CD4-positive, alpha-beta T cell treated with Interleukin-10 for 1 hour (primary cell): ENCODE data around the gene NRN1.
"Not testable (repeated sequence)": the region's sequence is repeated elsewhere in the genome, so short reads cannot be mapped to it uniquely, and the experiment has no call there.

Experiments
- DNase-seq: peaks from one replicate; pipeline ENCODE4 v3.0.0-alpha.2; 2020

The NRN1 gene, protein sequence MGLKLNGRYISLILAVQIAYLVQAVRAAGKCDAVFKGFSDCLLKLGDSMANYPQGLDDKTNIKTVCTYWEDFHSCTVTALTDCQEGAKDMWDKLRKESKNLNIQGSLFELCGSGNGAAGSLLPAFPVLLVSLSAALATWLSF

GRCh38 chr6:6006428-6007365 is at the start of gene NRN1:
Gene NRN1, minus strand, starts transcription at chr6:6006925. Its CDS starts 176 bp downstream, at chr6:6006749.
- DNase-seq, result no peak

- no peak for DNase-seq
Measured at GRCh38 chr6:6052216-6052615, 45.5 kb upstream of the NRN1 start.

DNA sequence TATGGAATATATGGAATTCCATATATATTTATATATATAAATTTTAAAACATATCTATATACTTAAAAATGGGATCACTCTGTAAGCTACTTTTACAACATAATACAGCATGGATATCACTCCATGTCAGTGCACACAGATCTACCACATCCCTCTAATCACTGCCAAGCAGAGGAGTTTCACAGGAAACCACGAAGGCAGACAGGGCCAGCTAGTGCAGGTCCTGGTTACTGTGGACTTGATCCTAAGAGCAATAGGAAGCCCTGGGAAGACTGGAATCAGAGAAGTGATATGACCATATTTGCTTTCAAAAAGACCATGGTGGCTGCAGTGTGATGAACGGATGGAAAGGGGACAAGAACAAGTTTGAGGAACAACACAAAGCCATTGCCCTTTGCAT is 40.0 kb upstream of the NRN1 start:
- DNase-seq, result no peak

- no peak for DNase-seq
Measured at GRCh38 chr6:6039946-6040509, 33.3 kb upstream of the NRN1 start.

DNA sequence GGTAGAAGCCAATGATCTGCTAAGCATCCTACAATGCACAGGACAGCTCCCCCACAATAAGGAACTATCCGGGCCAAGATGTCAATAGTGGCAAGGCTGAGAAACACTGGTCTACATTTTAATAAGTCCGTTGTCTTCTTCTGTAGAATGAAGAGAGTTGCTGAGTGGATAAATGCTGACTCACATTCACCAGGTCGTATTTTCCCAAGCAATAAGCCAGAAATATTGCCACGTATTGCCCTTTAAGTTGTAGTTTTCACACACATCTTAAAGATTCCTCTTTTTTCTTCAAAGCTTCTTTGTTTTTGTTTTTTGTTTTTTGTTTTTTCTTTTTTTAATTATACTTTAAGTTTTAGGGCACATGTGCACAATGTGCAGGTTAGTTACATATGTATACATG is 30.5 kb upstream of the NRN1 start:
- DNase-seq, result no peak

DNA sequence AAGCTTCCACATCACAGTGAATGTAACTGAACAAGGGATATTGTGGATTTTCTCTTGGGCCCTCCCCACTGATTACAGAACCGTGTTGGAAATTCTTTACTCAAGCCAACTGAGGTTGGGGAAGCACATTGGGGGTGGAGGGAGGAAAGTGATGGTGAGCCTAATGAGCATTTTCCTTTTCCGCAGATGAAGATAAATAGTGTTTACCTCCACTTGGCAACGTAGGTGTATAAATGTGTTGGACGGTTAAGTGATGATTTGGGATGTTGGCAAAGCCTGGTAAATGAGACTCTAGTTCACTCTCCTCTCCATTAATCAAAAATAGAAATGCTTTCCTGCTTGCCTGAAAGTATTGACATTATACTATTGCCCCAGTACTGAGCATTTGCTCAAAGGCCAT is 27.1 kb upstream of the NRN1 start:
- no peak for DNase-seq

GRCh38 chr6:6026513-6027205 is 19.9 kb upstream of the NRN1 start:
- no peak for DNase-seq

GRCh38 chr6:6025736-6026135 is 19.0 kb upstream of the NRN1 start:
- no peak for DNase-seq

GRCh38 chr6:6024220-6024619 is 17.5 kb upstream of the NRN1 start:
- no peak for DNase-seq

GRCh38 chr6:6022841-6023240 is 16.1 kb upstream of the NRN1 start:
- DNase-seq, result not testable (repeated sequence)

DNA sequence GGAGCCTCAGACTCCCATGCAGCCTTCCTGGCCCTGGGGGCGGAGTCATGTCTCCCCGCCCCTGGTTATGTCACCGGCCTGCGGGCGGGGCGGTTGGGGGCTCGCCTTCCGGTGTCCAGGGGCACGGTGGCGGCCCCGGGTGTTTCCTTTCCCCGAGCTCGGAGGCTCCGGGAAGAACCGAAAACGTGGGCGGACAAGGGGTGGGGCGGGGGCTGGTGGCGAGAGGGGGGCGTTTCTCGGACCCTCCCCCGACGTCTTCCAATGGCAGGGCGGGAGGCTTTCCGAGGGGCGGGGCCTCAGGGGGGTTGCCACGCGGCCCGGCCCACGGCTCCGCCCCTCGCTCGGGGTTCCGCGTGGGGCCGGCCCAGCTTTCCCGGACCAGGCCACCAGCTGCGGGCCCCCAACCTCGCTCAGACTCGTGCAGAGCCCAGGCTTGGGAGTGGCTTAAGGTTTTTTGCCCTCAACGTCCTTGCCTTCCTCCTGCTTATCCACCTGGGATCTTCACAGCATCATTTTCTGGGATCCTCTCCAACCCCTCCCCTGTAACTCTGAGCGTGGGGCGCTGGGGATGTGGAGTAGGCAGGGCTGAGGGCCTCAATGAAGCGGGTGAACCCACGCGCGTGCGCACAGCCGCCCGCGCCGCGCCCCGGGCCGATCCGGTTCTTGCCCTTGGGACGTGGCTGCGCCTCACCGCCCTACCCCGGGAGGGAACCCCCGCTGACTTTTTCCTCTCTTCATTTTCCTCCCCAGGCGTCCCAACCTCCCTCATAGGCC is 2.1 kb upstream of the NRN1 start:
- DNase-seq, result peak; percentile 57

- DNase-seq, result no peak
Measured at GRCh38 chr6:6008089-6008647, 1.4 kb upstream of the NRN1 start.

DNA sequence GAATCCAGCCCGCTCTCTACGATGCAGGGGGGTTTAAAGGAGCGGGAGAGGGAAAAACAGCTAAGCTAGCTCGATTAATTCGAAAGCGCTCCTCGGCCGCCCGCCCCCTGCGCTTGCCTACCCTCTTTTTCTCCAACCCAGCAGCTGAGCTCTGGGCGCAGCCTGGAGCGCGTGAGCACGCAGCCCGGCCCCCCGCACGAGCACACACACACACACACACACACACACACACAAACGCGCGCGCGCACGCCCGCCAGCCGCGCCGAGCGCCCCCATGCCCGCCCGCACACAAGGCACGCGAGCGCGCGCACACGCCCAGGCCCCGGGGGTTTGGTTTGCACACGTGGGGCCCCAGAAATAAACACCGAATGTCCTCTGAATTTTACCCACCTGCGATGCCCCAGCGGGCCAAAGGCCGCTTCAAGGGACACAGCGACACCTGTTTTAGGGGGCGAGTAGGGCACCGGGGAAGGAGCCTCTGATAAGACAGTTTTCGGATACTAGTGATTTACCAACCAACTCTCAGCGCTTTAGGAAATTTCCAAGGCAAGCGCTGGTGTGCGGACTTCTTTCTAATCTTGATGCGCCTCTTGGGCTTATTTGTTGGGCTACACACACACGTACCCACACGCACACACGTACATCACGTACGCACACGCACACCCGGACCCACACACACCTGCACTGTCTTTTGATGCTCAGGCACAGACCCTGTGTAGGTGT is 802 bp upstream of the NRN1 start:
- DNase-seq, result no peak

- no peak for DNase-seq
Measured at GRCh38 chr6:6006006-6006427, 708 bp downstream of the NRN1 start.

GRCh38 chr6:6005051-6006005 is 1.4 kb downstream of the NRN1 start:
- DNase-seq, result no peak

DNA sequence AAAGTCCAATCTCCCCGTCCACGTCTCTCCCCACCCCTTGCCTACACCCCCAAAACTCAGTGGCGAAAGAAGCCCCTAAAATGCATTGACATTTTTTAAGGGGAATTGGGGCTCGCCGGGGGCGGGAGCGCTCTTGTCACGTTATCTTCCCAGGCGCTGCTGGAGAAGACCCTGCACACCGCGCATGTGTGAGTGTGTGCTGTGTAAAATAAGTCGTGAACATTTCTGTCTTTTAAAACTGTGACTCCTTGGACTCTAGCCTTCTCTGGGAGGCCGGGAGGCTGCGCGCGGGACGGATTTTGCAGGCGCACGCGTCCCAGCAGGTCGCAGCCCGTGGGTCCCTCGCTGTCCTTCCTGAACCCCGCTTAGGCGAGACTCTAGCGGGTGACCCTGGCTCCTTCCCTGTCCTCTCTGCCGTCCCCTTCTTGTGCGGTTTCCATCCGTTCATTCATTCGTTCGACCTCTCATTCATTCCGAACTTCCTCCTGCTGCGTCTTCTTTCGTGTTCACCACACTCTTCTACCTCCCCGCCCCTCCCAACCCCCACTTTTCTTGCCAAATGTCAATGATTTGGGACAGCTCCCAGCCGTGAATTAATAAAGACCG is 2.2 kb downstream of the NRN1 start:
- DNase-seq, result no peak

GRCh38 chr6:6003621-6004366 is 2.9 kb downstream of the NRN1 start:
- DNase-seq, result no peak

DNA sequence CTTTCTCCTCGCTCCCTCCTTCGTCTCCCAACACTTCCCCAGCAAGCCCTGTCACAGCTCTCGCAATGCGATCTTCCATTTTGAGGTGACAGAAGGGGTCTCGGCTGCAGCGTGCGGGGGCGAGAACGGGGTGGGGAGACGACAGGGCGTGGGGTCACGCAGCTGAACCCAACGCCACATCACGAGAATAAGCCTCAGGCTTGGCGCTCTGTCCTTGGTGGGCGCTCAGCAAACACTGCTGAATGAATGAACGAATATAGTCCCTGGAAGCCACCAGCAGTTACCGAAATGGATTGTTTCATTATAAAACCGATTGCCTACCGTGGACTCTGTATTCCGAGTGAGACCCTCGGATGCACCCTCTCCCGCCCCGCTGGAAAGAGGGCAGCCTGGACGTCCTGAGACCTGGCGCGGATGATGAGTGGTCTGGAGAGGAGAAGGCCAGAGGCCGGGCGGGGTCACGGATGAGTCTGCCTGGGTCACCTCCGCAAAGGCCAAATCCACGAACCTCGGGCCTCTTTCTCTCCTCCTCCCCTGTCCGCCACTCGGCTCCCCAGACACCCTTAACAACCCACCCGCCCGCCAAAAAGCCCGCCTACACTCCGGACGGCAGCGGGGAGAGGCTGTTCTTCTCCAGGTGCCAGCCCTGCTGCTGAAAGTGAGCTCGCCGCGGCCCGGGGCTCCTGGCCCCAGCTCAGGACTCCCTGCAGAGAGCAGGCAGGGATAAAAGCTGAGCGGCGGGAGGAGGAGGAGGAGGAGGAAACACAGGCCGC is 3.7 kb downstream of the NRN1 start:
- no peak for DNase-seq
